ENCODE data around the gene TAF11L14. TPM values are rescaled to one million over a fixed set of nuclear protein-coding genes. Genes with fewer than 3 reads are reported as not detected.

TAF11L14 gene
- total RNA-seq, 1 experiment from 2014 or later = not detected

DNA sequence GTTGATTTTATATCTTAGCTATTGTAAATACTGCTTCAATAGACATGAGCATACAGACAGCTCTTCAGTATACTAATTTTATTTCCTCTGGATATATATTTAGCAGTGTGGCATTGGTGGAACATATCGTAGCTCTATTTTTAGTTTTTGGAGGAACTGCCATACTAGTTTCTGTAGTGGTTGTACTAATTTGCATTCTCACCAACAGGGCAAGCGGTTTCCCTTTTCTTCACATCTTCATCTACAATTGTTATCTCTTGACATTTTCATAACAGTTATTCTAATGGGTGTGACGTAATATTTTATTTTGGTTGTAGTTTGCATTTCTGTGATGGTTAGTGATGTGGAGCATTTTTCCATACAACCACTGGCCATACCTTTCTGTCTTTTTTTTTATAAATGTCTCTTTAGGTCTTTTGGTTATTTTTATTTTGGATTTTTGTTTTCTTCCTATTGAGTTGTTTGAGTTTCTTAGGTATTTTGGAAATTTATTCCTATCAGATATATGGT, 32.5 kb downstream of the TAF11L14 start:
- Histone ChIP-seq H3K36me3 (ENCODE audit: control insufficient read depth, insufficient read depth, low read length) (no peaks in the 10 kb centered on the region), H3K27me3 (ENCODE audit: control insufficient read depth, insufficient read depth, low read length) (no peaks in the 10 kb centered on the region), H3K4me3 (ENCODE audit: low read depth in 2 of 2, low read length in 2 of 2) (no peak overlapping the region), H3K4me1 (ENCODE audit: control insufficient read depth, insufficient read depth, low read length) (no peaks in the 10 kb centered on the region), H3K27ac (ENCODE audit: low read length) (no peak overlapping the region), H3K9me3 (ENCODE audit: control insufficient read depth, insufficient read depth, low read depth, low read length) (no peaks in the 10 kb centered on the region)
- TF ChIP-seq, protein P1, sequence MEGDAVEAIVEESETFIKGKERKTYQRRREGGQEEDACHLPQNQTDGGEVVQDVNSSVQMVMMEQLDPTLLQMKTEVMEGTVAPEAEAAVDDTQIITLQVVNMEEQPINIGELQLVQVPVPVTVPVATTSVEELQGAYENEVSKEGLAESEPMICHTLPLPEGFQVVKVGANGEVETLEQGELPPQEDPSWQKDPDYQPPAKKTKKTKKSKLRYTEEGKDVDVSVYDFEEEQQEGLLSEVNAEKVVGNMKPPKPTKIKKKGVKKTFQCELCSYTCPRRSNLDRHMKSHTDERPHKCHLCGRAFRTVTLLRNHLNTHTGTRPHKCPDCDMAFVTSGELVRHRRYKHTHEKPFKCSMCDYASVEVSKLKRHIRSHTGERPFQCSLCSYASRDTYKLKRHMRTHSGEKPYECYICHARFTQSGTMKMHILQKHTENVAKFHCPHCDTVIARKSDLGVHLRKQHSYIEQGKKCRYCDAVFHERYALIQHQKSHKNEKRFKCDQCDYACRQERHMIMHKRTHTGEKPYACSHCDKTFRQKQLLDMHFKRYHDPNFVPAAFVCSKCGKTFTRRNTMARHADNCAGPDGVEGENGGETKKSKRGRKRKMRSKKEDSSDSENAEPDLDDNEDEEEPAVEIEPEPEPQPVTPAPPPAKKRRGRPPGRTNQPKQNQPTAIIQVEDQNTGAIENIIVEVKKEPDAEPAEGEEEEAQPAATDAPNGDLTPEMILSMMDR (IDR thresholded peaks at IDR 0.05) = no peak
- TF ChIP-seq POLR2AphosphoS5 (IDR thresholded peaks at IDR 0.05; ENCODE audit: low read depth, low read length) = no peak
- TF ChIP-seq, protein P2, sequence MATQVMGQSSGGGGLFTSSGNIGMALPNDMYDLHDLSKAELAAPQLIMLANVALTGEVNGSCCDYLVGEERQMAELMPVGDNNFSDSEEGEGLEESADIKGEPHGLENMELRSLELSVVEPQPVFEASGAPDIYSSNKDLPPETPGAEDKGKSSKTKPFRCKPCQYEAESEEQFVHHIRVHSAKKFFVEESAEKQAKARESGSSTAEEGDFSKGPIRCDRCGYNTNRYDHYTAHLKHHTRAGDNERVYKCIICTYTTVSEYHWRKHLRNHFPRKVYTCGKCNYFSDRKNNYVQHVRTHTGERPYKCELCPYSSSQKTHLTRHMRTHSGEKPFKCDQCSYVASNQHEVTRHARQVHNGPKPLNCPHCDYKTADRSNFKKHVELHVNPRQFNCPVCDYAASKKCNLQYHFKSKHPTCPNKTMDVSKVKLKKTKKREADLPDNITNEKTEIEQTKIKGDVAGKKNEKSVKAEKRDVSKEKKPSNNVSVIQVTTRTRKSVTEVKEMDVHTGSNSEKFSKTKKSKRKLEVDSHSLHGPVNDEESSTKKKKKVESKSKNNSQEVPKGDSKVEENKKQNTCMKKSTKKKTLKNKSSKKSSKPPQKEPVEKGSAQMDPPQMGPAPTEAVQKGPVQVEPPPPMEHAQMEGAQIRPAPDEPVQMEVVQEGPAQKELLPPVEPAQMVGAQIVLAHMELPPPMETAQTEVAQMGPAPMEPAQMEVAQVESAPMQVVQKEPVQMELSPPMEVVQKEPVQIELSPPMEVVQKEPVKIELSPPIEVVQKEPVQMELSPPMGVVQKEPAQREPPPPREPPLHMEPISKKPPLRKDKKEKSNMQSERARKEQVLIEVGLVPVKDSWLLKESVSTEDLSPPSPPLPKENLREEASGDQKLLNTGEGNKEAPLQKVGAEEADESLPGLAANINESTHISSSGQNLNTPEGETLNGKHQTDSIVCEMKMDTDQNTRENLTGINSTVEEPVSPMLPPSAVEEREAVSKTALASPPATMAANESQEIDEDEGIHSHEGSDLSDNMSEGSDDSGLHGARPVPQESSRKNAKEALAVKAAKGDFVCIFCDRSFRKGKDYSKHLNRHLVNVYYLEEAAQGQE (IDR thresholded peaks at IDR 0.05; ENCODE audit: insufficient read depth in 1 of 2, low read depth in 2 of 2, low read length in 1 of 2) = no peak
- no peak for TF ChIP-seq SIN3A (IDR thresholded peaks at IDR 0.05; ENCODE audit: borderline replicate concordance, insufficient read depth, low read depth, low read length)
- TF ChIP-seq TCF7L2 (IDR thresholded peaks at IDR 0.05; ENCODE audit: low read depth, low read length) = no peak
- no TSS peak for BruUV-seq (replicated peaks)
- intact Hi-C loops (cut with micrococcal nuclease; ENCODE audit: unreplicated experiment) (no loop called here), in situ Hi-C loops (cut with HindIII; ENCODE audit: low pct_unique_long_range_greater_than_20kb, low sequenced_read_pairs) (no loop called here)
- POLR2A ChIA-PET = no interaction called here
- CTCF ChIA-PET = no interaction called here
- ATAC-seq (no peak), DNase-seq (ENCODE audit: low read depth, low spot score) (no peak)

DNA sequence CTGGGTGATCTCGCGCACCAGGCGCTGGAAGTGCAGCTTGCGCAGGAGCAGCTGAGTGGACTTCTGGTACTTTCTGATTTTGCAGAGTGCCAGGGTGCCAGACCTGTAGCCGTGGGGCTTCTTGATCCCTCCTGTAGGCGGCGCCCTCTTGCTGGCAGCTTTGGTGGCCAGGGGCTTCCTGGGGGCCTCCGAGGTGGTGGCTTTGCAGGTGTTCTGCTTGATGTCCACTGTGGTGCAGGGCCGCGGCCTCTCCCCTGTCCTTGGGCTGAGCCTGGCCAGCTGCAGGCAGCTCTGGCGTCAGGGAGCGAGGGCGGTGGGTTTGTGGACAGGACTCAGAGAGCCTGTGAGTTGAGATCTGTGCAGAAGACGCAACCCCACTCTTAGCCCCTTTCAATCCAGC, 36.1 kb downstream of the TAF11L14 start:
- Histone ChIP-seq H3K27ac (ENCODE audit: low read length) (no peak overlapping the region), H3K27me3 (ENCODE audit: control insufficient read depth, insufficient read depth, low read length) (no peaks in the 10 kb centered on the region), H3K4me1 (ENCODE audit: control insufficient read depth, insufficient read depth, low read length) (no peaks in the 10 kb centered on the region), H3K9me3 (ENCODE audit: control insufficient read depth, insufficient read depth, low read depth, low read length) (no peaks in the 10 kb centered on the region), H3K36me3 (ENCODE audit: control insufficient read depth, insufficient read depth, low read length) (no peaks in the 10 kb centered on the region), H3K4me3 (ENCODE audit: low read depth in 2 of 2, low read length in 2 of 2) (no peak overlapping the region)
- ChIA-PET POLR2A (no interaction called here), CTCF (no interaction called here)
- in situ Hi-C loops (cut with HindIII; ENCODE audit: low pct_unique_long_range_greater_than_20kb, low sequenced_read_pairs) = no loop called here
- intact Hi-C loops (cut with micrococcal nuclease; ENCODE audit: unreplicated experiment) = no loop called here
- no TSS peak for BruUV-seq (replicated peaks)
- no peak for TF ChIP-seq TCF7L2 (IDR thresholded peaks at IDR 0.05; ENCODE audit: low read depth, low read length)
- TF ChIP-seq, protein P1 (IDR thresholded peaks at IDR 0.05) = no peak
- no peak for TF ChIP-seq POLR2AphosphoS5 (IDR thresholded peaks at IDR 0.05; ENCODE audit: low read depth, low read length)
- TF ChIP-seq SIN3A (IDR thresholded peaks at IDR 0.05; ENCODE audit: borderline replicate concordance, insufficient read depth, low read depth, low read length) = no peak
- TF ChIP-seq, protein P2 (IDR thresholded peaks at IDR 0.05; ENCODE audit: insufficient read depth in 1 of 2, low read depth in 2 of 2, low read length in 1 of 2) = no peak
- ATAC-seq = no peak
- no peak for DNase-seq (ENCODE audit: low read depth, low spot score)

All from Panc1 (cell line).